GM12891 (cell line): Measurements from ENCODE around the gene TRIM22.

Experiments
- POLR2A ChIP-seq: IDR thresholded peaks from 2 replicates; pipeline ENCODE4 v1.6.1; 2011; ENCODE audit warnings: low read depth, low read length, control low read depth
- POLR2AphosphoS5 ChIP-seq: IDR thresholded peaks from 2 replicates; pipeline ENCODE4 v1.6.1; 2011; ENCODE audit warnings: low read depth, low read length, control low read depth
- POU2F2 ChIP-seq: IDR thresholded peaks from 2 replicates; pipeline ENCODE4 v1.6.1; 2011; ENCODE audit warnings: low read depth, mild to moderate bottlenecking, control low read depth, low read length, moderate library complexity
- SPI1 ChIP-seq: IDR thresholded peaks from 2 replicates; pipeline ENCODE4 v1.6.1; 2011; ENCODE audit warnings: low read depth, low read length, control low read depth

DNA sequence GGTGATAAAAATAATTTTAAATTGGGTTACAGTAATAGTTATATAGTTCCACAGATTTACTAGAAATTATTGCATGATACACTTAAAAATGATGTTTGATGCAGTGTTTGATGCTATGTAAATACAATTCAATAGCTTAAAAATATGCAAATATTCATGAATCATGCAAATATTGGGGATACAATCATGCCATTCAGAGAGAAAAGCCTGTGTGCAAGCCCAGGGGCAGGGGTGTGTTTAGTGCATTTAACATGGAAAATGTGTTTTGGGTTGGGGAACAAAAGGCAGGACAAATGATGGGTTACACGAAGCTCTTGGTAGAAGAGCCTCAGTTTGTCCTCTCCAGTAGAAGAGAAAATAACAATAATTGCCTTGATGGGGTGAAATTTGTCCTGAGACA lies 6.0 kb downstream of the TRIM22 start:
- TF ChIP-seq POLR2AphosphoS5 = no peak
- TF ChIP-seq POLR2A = no peak
- no peak for TF ChIP-seq SPI1
- TF ChIP-seq POU2F2 = no peak
